Measurements from ENCODE around the gene MBOAT2.
"Not testable (repeated sequence)": the region's sequence is repeated elsewhere in the genome, so short reads cannot be mapped to it uniquely, and the experiment has no call there.

MBOAT2 gene

GRCh38 chr2:8902757-8903156 is 100.7 kb downstream of the MBOAT2 start:
- not testable (repeated sequence) for H3K4me1 ChIP-seq (ENCODE audit: control insufficient read depth, insufficient read depth, low read length); H3K27ac ChIP-seq (ENCODE audit: low read length); H3K27me3 ChIP-seq (ENCODE audit: control insufficient read depth in 1 of 2, insufficient read depth in 2 of 2, low read length in 2 of 2); H3K9ac ChIP-seq (ENCODE audit: low read length in 2 of 2); H3K9me3 ChIP-seq (ENCODE audit: control insufficient read depth in 2 of 2, low read length in 2 of 2); H3K4me3 ChIP-seq (ENCODE audit: low read length in 2 of 2); H3K36me3 ChIP-seq (ENCODE audit: control insufficient read depth in 2 of 2, insufficient read depth in 2 of 2, low read length in 2 of 2)

DNA sequence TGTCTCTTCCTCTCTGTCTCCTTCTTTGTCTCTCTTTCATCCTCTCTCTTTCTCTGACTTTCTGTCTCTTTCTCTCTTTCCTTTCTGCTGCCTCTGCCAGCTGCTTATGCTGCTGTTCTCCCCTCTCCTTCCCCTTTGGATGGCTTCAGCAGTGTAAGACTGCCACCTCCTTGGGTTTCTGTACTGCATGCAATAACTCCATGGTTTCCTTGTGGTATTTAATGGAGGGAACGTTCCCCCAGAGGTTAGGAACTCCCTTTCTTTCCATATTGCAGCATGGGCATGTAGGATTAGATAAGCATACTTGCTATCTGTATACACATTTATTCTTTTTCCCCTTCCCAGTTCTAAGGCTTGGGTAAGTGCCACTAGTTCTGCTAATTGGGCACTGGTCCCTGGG is 106.3 kb downstream of the MBOAT2 start:
- not testable (repeated sequence) for H3K4me1 ChIP-seq (ENCODE audit: control insufficient read depth, insufficient read depth, low read length); H3K9me3 ChIP-seq (ENCODE audit: control insufficient read depth in 2 of 2, low read length in 2 of 2); H3K4me3 ChIP-seq (ENCODE audit: low read length in 2 of 2); H3K27ac ChIP-seq (ENCODE audit: low read length); H3K27me3 ChIP-seq (ENCODE audit: control insufficient read depth in 1 of 2, insufficient read depth in 2 of 2, low read length in 2 of 2); H3K9ac ChIP-seq (ENCODE audit: low read length in 2 of 2); H3K36me3 ChIP-seq (ENCODE audit: control insufficient read depth in 2 of 2, insufficient read depth in 2 of 2, low read length in 2 of 2)

DNA sequence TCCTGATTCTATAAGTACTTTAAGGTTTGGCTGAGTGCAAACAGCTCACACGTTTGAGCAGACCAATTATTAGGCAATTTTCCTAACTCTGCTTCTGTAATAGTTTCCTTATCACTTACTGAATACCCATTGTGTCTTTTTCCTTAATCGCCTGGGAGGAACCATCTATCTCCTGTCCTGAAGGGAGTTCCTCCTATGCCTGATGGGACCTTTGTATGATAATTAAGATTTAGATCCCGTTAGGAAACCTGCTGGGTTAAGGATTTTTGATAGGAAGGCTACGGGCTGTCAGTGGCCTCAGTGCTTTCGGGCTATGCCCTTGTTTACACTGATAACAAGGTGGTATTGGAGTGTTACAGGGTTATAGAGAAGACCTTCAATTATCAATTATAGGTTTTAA is 106.8 kb downstream of the MBOAT2 start:
- not testable (repeated sequence) for H3K36me3 ChIP-seq (ENCODE audit: control insufficient read depth in 2 of 2, insufficient read depth in 2 of 2, low read length in 2 of 2); H3K4me3 ChIP-seq (ENCODE audit: low read length in 2 of 2); H3K27me3 ChIP-seq (ENCODE audit: control insufficient read depth in 1 of 2, insufficient read depth in 2 of 2, low read length in 2 of 2); H3K9me3 ChIP-seq (ENCODE audit: control insufficient read depth in 2 of 2, low read length in 2 of 2); H3K27ac ChIP-seq (ENCODE audit: low read length); H3K9ac ChIP-seq (ENCODE audit: low read length in 2 of 2); H3K4me1 ChIP-seq (ENCODE audit: control insufficient read depth, insufficient read depth, low read length)

DNA sequence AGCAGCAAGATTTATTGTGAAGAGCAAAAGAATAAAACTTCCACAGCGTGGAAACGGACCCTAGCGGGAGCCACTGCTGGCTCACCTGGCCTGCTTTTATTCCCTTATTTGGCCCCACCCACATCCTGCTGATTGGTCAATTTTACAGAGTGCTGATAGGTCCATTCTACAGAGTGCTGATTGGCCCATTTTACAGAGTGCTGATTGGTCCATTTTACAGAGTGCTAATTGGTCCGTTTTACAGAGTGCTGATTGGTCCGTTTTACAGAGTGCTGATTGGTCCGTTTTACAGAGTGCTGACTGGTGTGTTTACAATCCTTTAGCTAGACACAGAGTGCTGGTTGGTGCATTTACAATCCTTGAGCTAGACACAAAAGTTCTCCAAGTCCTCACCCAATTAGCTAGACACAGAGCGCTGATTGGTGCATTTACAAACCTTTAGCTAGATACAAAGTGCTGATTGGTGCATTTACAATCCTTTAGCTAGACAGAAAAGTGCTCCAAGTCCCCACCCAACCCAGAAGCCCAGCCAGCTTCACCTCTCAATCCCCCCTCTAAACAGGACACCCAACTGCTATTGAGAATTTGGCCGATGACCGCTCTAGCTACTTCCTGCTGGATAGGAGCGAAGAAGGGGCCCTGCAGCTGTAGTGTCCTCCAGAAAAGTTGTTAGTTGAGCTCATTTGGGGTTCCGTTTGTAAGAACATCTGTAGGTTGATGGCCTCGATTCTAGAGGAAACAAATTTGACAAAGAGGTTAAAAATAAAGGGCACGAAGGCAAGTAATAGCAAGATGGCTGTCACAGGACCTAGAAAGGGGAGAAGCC is 108.2 kb downstream of the MBOAT2 start:
- H3K9ac ChIP-seq (ENCODE audit: low read length in 2 of 2); H3K27me3 ChIP-seq (ENCODE audit: control insufficient read depth in 1 of 2, insufficient read depth in 2 of 2, low read length in 2 of 2); H3K27ac ChIP-seq (ENCODE audit: low read length); H3K4me1 ChIP-seq (ENCODE audit: control insufficient read depth, insufficient read depth, low read length); H3K9me3 ChIP-seq (ENCODE audit: control insufficient read depth in 2 of 2, low read length in 2 of 2); H3K4me3 ChIP-seq (ENCODE audit: low read length in 2 of 2); H3K36me3 ChIP-seq (ENCODE audit: control insufficient read depth in 2 of 2, insufficient read depth in 2 of 2, low read length in 2 of 2): not testable (repeated sequence)

GRCh38 chr2:8893978-8894820 is 109.3 kb downstream of the MBOAT2 start:
- Histone ChIP-seq H3K4me1 (ENCODE audit: control insufficient read depth, insufficient read depth, low read length) (no peaks in the 10 kb centered on the region), H3K4me3 (ENCODE audit: low read length in 2 of 2) (no peak overlapping the region), H3K27me3 (ENCODE audit: control insufficient read depth in 1 of 2, insufficient read depth in 2 of 2, low read length in 2 of 2) (no peaks in the 10 kb centered on the region), H3K9ac (ENCODE audit: low read length in 2 of 2) (no peak overlapping the region), H3K27ac (ENCODE audit: low read length) (no peak overlapping the region), H3K9me3 (ENCODE audit: control insufficient read depth in 2 of 2, low read length in 2 of 2) (no peaks in the 10 kb centered on the region), H3K36me3 (ENCODE audit: control insufficient read depth in 2 of 2, insufficient read depth in 2 of 2, low read length in 2 of 2) (peaks cover 0 to 2% of the 10 kb centered on the region in 2 donors)

DNA sequence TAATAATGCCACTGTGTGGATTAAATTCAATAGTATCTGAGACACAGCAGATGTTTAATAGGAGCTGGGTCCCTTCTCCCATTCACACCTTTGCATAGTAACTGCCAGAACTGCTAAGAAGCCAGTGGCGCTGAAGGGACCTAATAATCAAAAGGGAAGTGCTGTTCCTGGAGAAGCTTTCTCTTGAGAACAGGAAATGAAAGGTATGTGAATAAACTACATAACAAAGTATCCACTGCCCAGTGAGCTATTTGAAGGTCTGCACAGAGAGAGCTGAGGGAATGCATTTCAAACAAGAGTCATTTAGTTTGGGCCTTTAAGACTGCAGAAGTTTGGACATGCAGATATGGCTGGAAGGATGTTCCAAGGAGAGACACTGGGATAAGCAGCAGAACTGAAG is 110.0 kb downstream of the MBOAT2 start:
- H3K36me3 ChIP-seq (ENCODE audit: control insufficient read depth in 2 of 2, insufficient read depth in 2 of 2, low read length in 2 of 2), result peaks cover 0 to 2% of the 10 kb centered on the region in 2 donors
- no peak overlapping the region for H3K9ac ChIP-seq (ENCODE audit: low read length in 2 of 2)
- H3K4me3 ChIP-seq (ENCODE audit: low read length in 2 of 2), result no peak overlapping the region
- H3K9me3 ChIP-seq (ENCODE audit: control insufficient read depth in 2 of 2, low read length in 2 of 2), result no peaks in the 10 kb centered on the region
- no peaks in the 10 kb centered on the region for H3K4me1 ChIP-seq (ENCODE audit: control insufficient read depth, insufficient read depth, low read length)
- H3K27ac ChIP-seq (ENCODE audit: low read length), result no peak overlapping the region
- no peaks in the 10 kb centered on the region for H3K27me3 ChIP-seq (ENCODE audit: control insufficient read depth in 1 of 2, insufficient read depth in 2 of 2, low read length in 2 of 2)

DNA sequence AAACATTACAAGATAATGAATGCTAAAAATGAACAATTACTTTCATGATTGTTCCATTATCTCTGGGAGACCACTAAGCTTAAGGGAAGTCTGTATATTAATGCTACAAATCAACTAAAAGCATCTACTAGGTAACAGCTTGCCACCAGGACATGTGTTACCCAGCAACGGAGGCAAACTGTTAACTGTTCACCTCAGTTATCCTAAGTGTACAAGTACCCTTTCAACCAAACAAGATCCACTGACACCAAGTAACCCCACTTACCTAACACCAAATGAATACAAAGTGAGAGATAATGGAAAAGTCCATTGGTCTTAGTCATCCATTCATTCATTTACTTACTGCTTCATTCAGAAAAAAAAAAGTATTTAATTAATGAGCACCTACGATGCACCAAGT is 111.4 kb downstream of the MBOAT2 start:
- H3K36me3 ChIP-seq (ENCODE audit: control insufficient read depth in 2 of 2, insufficient read depth in 2 of 2, low read length in 2 of 2), result peaks cover 0 to 2% of the 10 kb centered on the region in 2 donors
- no peaks in the 10 kb centered on the region for H3K4me1 ChIP-seq (ENCODE audit: control insufficient read depth, insufficient read depth, low read length)
- no peak overlapping the region for H3K4me3 ChIP-seq (ENCODE audit: low read length in 2 of 2)
- H3K9me3 ChIP-seq (ENCODE audit: control insufficient read depth in 2 of 2, low read length in 2 of 2), result no peaks in the 10 kb centered on the region
- no peaks in the 10 kb centered on the region for H3K27me3 ChIP-seq (ENCODE audit: control insufficient read depth in 1 of 2, insufficient read depth in 2 of 2, low read length in 2 of 2)
- no peak overlapping the region for H3K9ac ChIP-seq (ENCODE audit: low read length in 2 of 2)
- no peak overlapping the region for H3K27ac ChIP-seq (ENCODE audit: low read length)

GRCh38 chr2:8889978-8890377 is 113.5 kb downstream of the MBOAT2 start:
- H3K36me3 ChIP-seq (ENCODE audit: control insufficient read depth in 2 of 2, insufficient read depth in 2 of 2, low read length in 2 of 2), result peaks cover 0 to 2% of the 10 kb centered on the region in 2 donors
- no peak overlapping the region for H3K4me3 ChIP-seq (ENCODE audit: low read length in 2 of 2)
- H3K4me1 ChIP-seq (ENCODE audit: control insufficient read depth, insufficient read depth, low read length), result no peaks in the 10 kb centered on the region
- no peak overlapping the region for H3K27ac ChIP-seq (ENCODE audit: low read length)
- H3K27me3 ChIP-seq (ENCODE audit: control insufficient read depth in 1 of 2, insufficient read depth in 2 of 2, low read length in 2 of 2), result no peaks in the 10 kb centered on the region
- no peaks in the 10 kb centered on the region for H3K9me3 ChIP-seq (ENCODE audit: control insufficient read depth in 2 of 2, low read length in 2 of 2)
- no peak overlapping the region for H3K9ac ChIP-seq (ENCODE audit: low read length in 2 of 2)

DNA sequence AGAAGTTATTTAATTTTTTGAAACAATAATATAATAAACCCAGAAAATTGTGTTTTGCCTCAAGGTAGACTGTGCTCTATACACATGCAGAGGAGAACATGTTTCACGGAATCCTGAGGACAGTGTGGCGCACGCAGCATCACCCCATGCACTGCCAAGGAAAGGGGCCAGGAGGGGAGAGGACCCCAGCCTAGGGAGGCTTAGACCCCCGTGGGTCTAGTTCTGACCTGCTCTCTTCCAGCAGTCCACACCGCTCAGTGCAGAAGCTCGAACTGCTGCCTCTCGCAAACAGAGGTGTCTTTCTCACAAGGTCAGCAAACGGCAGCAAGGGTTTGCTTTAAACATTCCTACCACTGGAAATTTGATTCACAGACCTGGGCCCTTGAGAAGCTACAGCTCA is 114.5 kb downstream of the MBOAT2 start:
- H3K9ac ChIP-seq (ENCODE audit: low read length in 2 of 2), result no peak overlapping the region
- H3K4me1 ChIP-seq (ENCODE audit: control insufficient read depth, insufficient read depth, low read length), result no peaks in the 10 kb centered on the region
- no peak overlapping the region for H3K27ac ChIP-seq (ENCODE audit: low read length)
- H3K4me3 ChIP-seq (ENCODE audit: low read length in 2 of 2), result no peak overlapping the region
- no peaks in the 10 kb centered on the region for H3K27me3 ChIP-seq (ENCODE audit: control insufficient read depth in 1 of 2, insufficient read depth in 2 of 2, low read length in 2 of 2)
- H3K9me3 ChIP-seq (ENCODE audit: control insufficient read depth in 2 of 2, low read length in 2 of 2), result no peaks in the 10 kb centered on the region
- no peaks in the 10 kb centered on the region for H3K36me3 ChIP-seq (ENCODE audit: control insufficient read depth in 2 of 2, insufficient read depth in 2 of 2, low read length in 2 of 2)

- H3K27ac ChIP-seq (ENCODE audit: low read length), result no peak overlapping the region
- no peak overlapping the region for H3K4me3 ChIP-seq (ENCODE audit: low read length in 2 of 2)
- H3K36me3 ChIP-seq (ENCODE audit: control insufficient read depth in 2 of 2, insufficient read depth in 2 of 2, low read length in 2 of 2), result no peaks in the 10 kb centered on the region
- H3K4me1 ChIP-seq (ENCODE audit: control insufficient read depth, insufficient read depth, low read length), result no peaks in the 10 kb centered on the region
- H3K27me3 ChIP-seq (ENCODE audit: control insufficient read depth in 1 of 2, insufficient read depth in 2 of 2, low read length in 2 of 2), result no peaks in the 10 kb centered on the region
- no peak overlapping the region for H3K9ac ChIP-seq (ENCODE audit: low read length in 2 of 2)
- H3K9me3 ChIP-seq (ENCODE audit: control insufficient read depth in 2 of 2, low read length in 2 of 2), result no peaks in the 10 kb centered on the region
These were observed 116.6 kb downstream of the MBOAT2 start for GRCh38 chr2:8886876-8887275.

DNA sequence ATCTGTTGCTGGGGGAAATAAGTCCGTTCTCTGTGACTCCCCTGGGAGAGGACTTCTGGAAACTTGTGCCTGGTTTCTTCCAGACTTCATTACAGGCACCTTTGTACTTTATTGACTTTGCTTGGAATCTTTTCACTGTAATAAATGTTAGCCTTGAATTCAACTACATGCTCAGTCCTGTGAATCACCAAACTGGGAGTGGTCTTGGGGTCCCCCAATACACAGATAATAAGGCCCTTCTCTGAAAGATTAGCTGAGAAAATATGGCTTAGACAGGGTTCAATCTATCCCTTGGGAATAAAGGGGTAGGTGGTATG is 117.3 kb downstream of the MBOAT2 start:
- Histone ChIP-seq H3K4me1 (ENCODE audit: control insufficient read depth, insufficient read depth, low read length) (no peaks in the 10 kb centered on the region), H3K27me3 (ENCODE audit: control insufficient read depth in 1 of 2, insufficient read depth in 2 of 2, low read length in 2 of 2) (no peaks in the 10 kb centered on the region), H3K9me3 (ENCODE audit: control insufficient read depth in 2 of 2, low read length in 2 of 2) (no peaks in the 10 kb centered on the region), H3K9ac (ENCODE audit: low read length in 2 of 2) (no peak overlapping the region), H3K4me3 (ENCODE audit: low read length in 2 of 2) (no peak overlapping the region), H3K27ac (ENCODE audit: low read length) (no peak overlapping the region), H3K36me3 (ENCODE audit: control insufficient read depth in 2 of 2, insufficient read depth in 2 of 2, low read length in 2 of 2) (no peaks in the 10 kb centered on the region)

Measured in stomach smooth muscle (tissue), 2 donors.